ENCODE results near the gene KRTDAP. TPM values are rescaled to one million over a fixed set of nuclear protein-coding genes. Genes with fewer than 3 reads are reported as not detected.

Gene KRTDAP
- total RNA-seq, 1 experiment from 2014 or later = not detected

GRCh38 chr19:35459414-35460082 is 30.7 kb downstream of the KRTDAP start:
- BruUV-seq (replicated peaks) = no TSS peak
- no peak overlapping the region for H3K27ac ChIP-seq (ENCODE audit: low read depth, low read length, poor library complexity, severe bottlenecking)
- no peaks in the 10 kb centered on the region for H3K4me1 ChIP-seq (ENCODE audit: insufficient read depth, low read length, poor library complexity, severe bottlenecking)
- intact Hi-C loops (cut with micrococcal nuclease; ENCODE audit: unreplicated experiment) = no loop called here
- DNase-seq (ENCODE audit: low spot score) = no peak
- no peak overlapping the region for H3K4me3 ChIP-seq (ENCODE audit: low read depth, low read length, poor library complexity, severe bottlenecking)
- POLR2A ChIA-PET (ENCODE audit: low non-redundant PET) = no interaction called here
- CTCF ChIA-PET = no interaction called here
- no peaks in the 10 kb centered on the region for H3K36me3 ChIP-seq (ENCODE audit: insufficient read depth, low read length, poor library complexity, severe bottlenecking)
- TF ChIP-seq EZH2 (IDR thresholded peaks at IDR 0.05; ENCODE audit: borderline replicate concordance, low read depth, low read length, poor library complexity, severe bottlenecking) = no peak
- no peak for TF ChIP-seq CTCF (conservative IDR thresholded peaks at IDR 0.05; ENCODE audit: low read depth, low read length)
- H3K9me3 ChIP-seq (ENCODE audit: low read depth, low read length, poor library complexity, severe bottlenecking) = no peaks in the 10 kb centered on the region
- H3K27me3 ChIP-seq (replicated peaks; ENCODE audit: insufficient read depth, low read depth, low read length, poor library complexity) = no peaks in the 10 kb centered on the region

- POLR2A ChIA-PET (ENCODE audit: low non-redundant PET) = no interaction called here
- CTCF ChIA-PET = no interaction called here
Measured at GRCh38 chr19:35458731-35459391, 31.4 kb downstream of the KRTDAP start.

GRCh38 chr19:35458192-35458591 is 32.1 kb downstream of the KRTDAP start:
- H3K9me3 ChIP-seq (ENCODE audit: low read depth, low read length, poor library complexity, severe bottlenecking) = no peaks in the 10 kb centered on the region
- TF ChIP-seq CTCF (conservative IDR thresholded peaks at IDR 0.05; ENCODE audit: low read depth, low read length) = no peak
- H3K36me3 ChIP-seq (ENCODE audit: insufficient read depth, low read length, poor library complexity, severe bottlenecking) = no peaks in the 10 kb centered on the region
- ChIA-PET CTCF (no interaction called here), POLR2A (ENCODE audit: low non-redundant PET) (no interaction called here)
- intact Hi-C loops (cut with micrococcal nuclease; ENCODE audit: unreplicated experiment) = no loop called here
- H3K4me3 ChIP-seq (ENCODE audit: low read depth, low read length, poor library complexity, severe bottlenecking) = no peak overlapping the region
- H3K27ac ChIP-seq (ENCODE audit: low read depth, low read length, poor library complexity, severe bottlenecking) = no peak overlapping the region
- H3K4me1 ChIP-seq (ENCODE audit: insufficient read depth, low read length, poor library complexity, severe bottlenecking) = no peaks in the 10 kb centered on the region
- DNase-seq (ENCODE audit: low spot score) = no peak
- no TSS peak for BruUV-seq (replicated peaks)
- no peaks in the 10 kb centered on the region for H3K27me3 ChIP-seq (replicated peaks; ENCODE audit: insufficient read depth, low read depth, low read length, poor library complexity)

More at GRCh38 chr19:35458731-35459391, 31.4 kb downstream of the KRTDAP start:
- intact Hi-C loops (cut with micrococcal nuclease; ENCODE audit: unreplicated experiment) = no loop called here
- H3K27me3 ChIP-seq (replicated peaks; ENCODE audit: insufficient read depth, low read depth, low read length, poor library complexity) = no peaks in the 10 kb centered on the region
- TF ChIP-seq CTCF (conservative IDR thresholded peaks at IDR 0.05; ENCODE audit: low read depth, low read length) (no peak), EZH2 (IDR thresholded peaks at IDR 0.05; ENCODE audit: borderline replicate concordance, low read depth, low read length, poor library complexity, severe bottlenecking) (no peak)
- H3K4me1 ChIP-seq (ENCODE audit: insufficient read depth, low read length, poor library complexity, severe bottlenecking) = no peaks in the 10 kb centered on the region
- H3K36me3 ChIP-seq (ENCODE audit: insufficient read depth, low read length, poor library complexity, severe bottlenecking) = no peaks in the 10 kb centered on the region
- BruUV-seq (replicated peaks) = no TSS peak
- H3K27ac ChIP-seq (ENCODE audit: low read depth, low read length, poor library complexity, severe bottlenecking) = no peak overlapping the region
- no peak for DNase-seq (ENCODE audit: low spot score)
- H3K9me3 ChIP-seq (ENCODE audit: low read depth, low read length, poor library complexity, severe bottlenecking) = no peaks in the 10 kb centered on the region
- no peak overlapping the region for H3K4me3 ChIP-seq (ENCODE audit: low read depth, low read length, poor library complexity, severe bottlenecking)

Data from A673 (cell line).